ENCODE measurements around the gene DTYMK. TPM values are rescaled to one million over a fixed set of nuclear protein-coding genes. Genes with fewer than 3 reads are reported as not detected.

DTYMK gene
- total RNA-seq, 1 donor from 2014 or later: 66.7 TPM

DNA sequence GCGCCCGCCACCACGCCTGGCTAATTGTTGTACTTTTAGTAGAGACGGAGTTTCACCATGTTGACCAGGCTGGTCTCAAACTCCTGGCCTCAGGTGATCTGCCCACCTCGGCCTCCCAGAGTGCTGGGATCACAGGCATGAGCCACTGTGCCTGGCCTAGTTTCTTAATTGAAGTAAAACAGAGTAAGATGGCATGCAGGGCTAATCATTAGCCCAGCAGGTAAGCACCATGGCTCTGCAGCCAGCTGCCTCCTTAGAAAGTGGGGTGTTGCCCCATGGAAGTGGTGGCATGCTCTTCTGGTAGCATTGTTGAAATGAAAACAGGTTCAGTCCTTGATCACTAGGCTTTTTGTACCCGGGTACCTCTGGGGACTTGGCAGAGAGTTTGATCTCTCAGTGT is 36.7 kb downstream of the DTYMK start:
- Mint-ChIP-seq H3K9me3 (no peaks in the 10 kb centered on the region), H3K4me3 (no peak overlapping the region), H3K4me1 (ENCODE audit: unreplicated experiment) (peaks cover 4% of the 10 kb centered on the region), H3K36me3 (peaks cover 4% of the 10 kb centered on the region), H3K27ac (no peak overlapping the region), H3K27me3 (no peaks in the 10 kb centered on the region)
- DNase-seq (ENCODE audit: extremely low spot score, unreplicated experiment): no peak
- TF ChIP-seq, protein P1, sequence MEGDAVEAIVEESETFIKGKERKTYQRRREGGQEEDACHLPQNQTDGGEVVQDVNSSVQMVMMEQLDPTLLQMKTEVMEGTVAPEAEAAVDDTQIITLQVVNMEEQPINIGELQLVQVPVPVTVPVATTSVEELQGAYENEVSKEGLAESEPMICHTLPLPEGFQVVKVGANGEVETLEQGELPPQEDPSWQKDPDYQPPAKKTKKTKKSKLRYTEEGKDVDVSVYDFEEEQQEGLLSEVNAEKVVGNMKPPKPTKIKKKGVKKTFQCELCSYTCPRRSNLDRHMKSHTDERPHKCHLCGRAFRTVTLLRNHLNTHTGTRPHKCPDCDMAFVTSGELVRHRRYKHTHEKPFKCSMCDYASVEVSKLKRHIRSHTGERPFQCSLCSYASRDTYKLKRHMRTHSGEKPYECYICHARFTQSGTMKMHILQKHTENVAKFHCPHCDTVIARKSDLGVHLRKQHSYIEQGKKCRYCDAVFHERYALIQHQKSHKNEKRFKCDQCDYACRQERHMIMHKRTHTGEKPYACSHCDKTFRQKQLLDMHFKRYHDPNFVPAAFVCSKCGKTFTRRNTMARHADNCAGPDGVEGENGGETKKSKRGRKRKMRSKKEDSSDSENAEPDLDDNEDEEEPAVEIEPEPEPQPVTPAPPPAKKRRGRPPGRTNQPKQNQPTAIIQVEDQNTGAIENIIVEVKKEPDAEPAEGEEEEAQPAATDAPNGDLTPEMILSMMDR (conservative IDR thresholded peaks at IDR 0.05): no peak

DNA sequence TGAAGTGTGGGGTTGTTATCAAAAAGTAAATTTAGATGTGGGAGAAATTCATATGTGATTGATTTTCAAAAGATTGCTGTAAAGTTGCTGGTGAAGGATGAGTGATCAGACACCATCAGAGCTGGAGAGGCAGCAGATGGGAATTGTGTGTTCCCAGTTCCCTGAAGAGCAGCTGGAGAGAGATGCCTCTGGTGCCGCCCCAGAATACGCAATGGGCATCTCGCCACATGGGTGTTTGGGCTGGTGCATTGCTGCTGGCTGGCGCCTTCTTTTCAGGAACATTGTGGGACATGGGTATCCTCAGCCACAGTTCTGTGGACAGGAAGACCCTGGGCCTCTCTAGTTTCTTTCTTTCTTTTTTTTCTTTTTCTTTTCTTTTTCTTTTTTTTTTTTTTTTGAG is 37.2 kb downstream of the DTYMK start:
- no peak overlapping the region for H3K27ac Mint-ChIP-seq
- TF ChIP-seq, protein P1 (conservative IDR thresholded peaks at IDR 0.05): no peak
- no peak overlapping the region for H3K4me3 Mint-ChIP-seq
- no peaks in the 10 kb centered on the region for H3K9me3 Mint-ChIP-seq
- peaks cover 4% of the 10 kb centered on the region for H3K4me1 Mint-ChIP-seq (ENCODE audit: unreplicated experiment)
- no peak for DNase-seq (ENCODE audit: extremely low spot score, unreplicated experiment)
- no peaks in the 10 kb centered on the region for H3K27me3 Mint-ChIP-seq
- peaks cover 4% of the 10 kb centered on the region for H3K36me3 Mint-ChIP-seq

DNA sequence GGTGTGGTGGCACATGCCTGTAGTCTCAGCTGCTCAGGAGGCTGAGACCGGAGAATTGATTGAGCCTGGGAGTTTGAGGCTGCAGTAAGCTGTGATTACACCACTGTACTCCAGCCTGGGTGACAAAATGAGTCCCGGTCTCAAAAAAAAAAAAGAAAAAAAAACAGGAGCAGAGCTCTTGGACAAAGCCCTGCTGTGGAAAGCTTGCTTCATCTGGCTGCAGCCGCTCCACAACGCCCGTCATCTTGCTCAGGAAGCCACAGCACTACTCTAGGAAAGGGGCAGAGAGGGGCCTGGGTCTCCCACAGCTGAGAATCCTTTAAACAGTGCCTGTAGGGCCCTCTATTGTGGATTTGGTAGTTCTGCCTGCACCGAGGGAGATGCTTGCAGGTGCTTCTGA is 38.2 kb downstream of the DTYMK start:
- Mint-ChIP-seq H3K9me3 (no peaks in the 10 kb centered on the region), H3K36me3 (peaks cover 4% of the 10 kb centered on the region), H3K4me3 (no peak overlapping the region), H3K27ac (peak overlapping the region; percentile 22), H3K27me3 (no peaks in the 10 kb centered on the region), H3K4me1 (ENCODE audit: unreplicated experiment) (peaks cover 4% of the 10 kb centered on the region)
- no peak for DNase-seq (ENCODE audit: extremely low spot score, unreplicated experiment)
- TF ChIP-seq, protein P1 (conservative IDR thresholded peaks at IDR 0.05): no peak

- no peak for DNase-seq (ENCODE audit: extremely low spot score, unreplicated experiment)
- Mint-ChIP-seq H3K27me3 (no peaks in the 10 kb centered on the region), H3K9me3 (no peaks in the 10 kb centered on the region), H3K4me3 (no peak overlapping the region), H3K4me1 (ENCODE audit: unreplicated experiment) (peaks cover 8% of the 10 kb centered on the region), H3K36me3 (peaks cover 3% of the 10 kb centered on the region), H3K27ac (peak overlapping the region; percentile 21)
- TF ChIP-seq, protein P1 (conservative IDR thresholded peaks at IDR 0.05): no peak
Measured at GRCh38 chr2:241645915-241646645, 40.5 kb downstream of the DTYMK start.

- Mint-ChIP-seq H3K27ac (no peak overlapping the region), H3K4me3 (no peak overlapping the region), H3K4me1 (ENCODE audit: unreplicated experiment) (peaks cover 16% of the 10 kb centered on the region), H3K9me3 (no peaks in the 10 kb centered on the region), H3K27me3 (no peaks in the 10 kb centered on the region), H3K36me3 (peaks cover 3% of the 10 kb centered on the region)
- DNase-seq (ENCODE audit: extremely low spot score, unreplicated experiment): no peak
- TF ChIP-seq, protein P1 (conservative IDR thresholded peaks at IDR 0.05): no peak
Measured at GRCh38 chr2:241645056-241645914, 41.3 kb downstream of the DTYMK start.

Data from type B pancreatic cell (in vitro differentiated cells).